Spleen (tissue), 11 donors: ENCODE measurements around the gene TBX5. TPM values are rescaled to one million over a fixed set of nuclear protein-coding genes. Genes with fewer than 3 reads are reported as not detected.

Source experiments
- DNase-seq: peaks from one replicate; pipeline ENCODE4 v3.0.0-alpha.2; 2020
- H3K27ac ChIP-seq, 8 donors: fragments of 200-600 bp; sonication (generic) in 7 of 8; 1 replicate in 4 of 8; 2 replicates in 4 of 8; pipeline versions ENCODE4 v1.5.0 to v1.8.0; 2016 to 2021; ENCODE audit warnings: inconsistent platforms in 4 of 8, mild to moderate bottlenecking in 4 of 8, moderate library complexity in 1 of 8
- H3K27me3 ChIP-seq, 7 donors: fragments of 200-600 bp; sonication (generic) in 6 of 7; replicated peaks in 1 of 7; 1 replicate in 4 of 7; 2 replicates in 3 of 7; pipeline versions ENCODE4 v1.5.0 to v1.8.0; 2016 to 2021; ENCODE audit warnings: inconsistent platforms in 3 of 7, mild to moderate bottlenecking in 1 of 7
- H3K36me3 ChIP-seq, 6 donors: fragments of 200-600 bp; sonication (generic) in 5 of 6; 1 replicate in 4 of 6; 2 replicates in 2 of 6; pipeline versions ENCODE4 v1.5.0 to v1.8.0; 2016 to 2021; ENCODE audit warnings: inconsistent platforms in 2 of 6
- H3K4me1 ChIP-seq, 6 donors: fragments of 200-600 bp; sonication (generic) in 5 of 6; 1 replicate in 3 of 6; 2 replicates in 3 of 6; pipeline versions ENCODE4 v1.5.0 to v1.8.0; 2016 to 2021; ENCODE audit warnings: inconsistent platforms in 3 of 6
- H3K4me3 ChIP-seq, 8 donors: fragments of 200-600 bp; sonication (generic) in 7 of 8; 1 replicate in 4 of 8; 2 replicates in 4 of 8; pipeline versions ENCODE4 v1.5.0 to v1.8.0; 2016 to 2021; ENCODE audit warnings: inconsistent platforms in 4 of 8, mild to moderate bottlenecking in 4 of 8, moderate library complexity in 2 of 8
- H3K9me3 ChIP-seq, 8 donors: fragments of 200-600 bp; sonication (generic) in 7 of 8; 1 replicate in 4 of 8; 2 replicates in 4 of 8; pipeline versions ENCODE4 v1.5.0 to v1.8.0; 2016 to 2021; ENCODE audit warnings: inconsistent platforms in 4 of 8
- CTCF ChIP-seq, 11 experiments: fragments of 200-600 bp in 7 of 11; fragments of 450-650 bp in 4 of 11; sonication (generic) in 4 of 11; IDR thresholded peaks in 8 of 11; conservative IDR thresholded peaks in 3 of 11; 1 replicate in 7 of 11; 2 replicates in 4 of 11; pipeline versions ENCODE4 v1.4.0 to v1.8.0; 2016 to 2021; ENCODE audit warnings: antibody characterized with exemption in 11 of 11, inconsistent platforms in 4 of 11, mild to moderate bottlenecking in 1 of 11
- POLR2A ChIP-seq, 3 donors: fragments of 450-650 bp; IDR thresholded peaks; one replicate each; pipeline ENCODE4 v1.5.1; 2017; ENCODE audit warnings: antibody characterized with exemption in 3 of 3, mild to moderate bottlenecking in 1 of 3
- POLR2AphosphoS5 ChIP-seq, 3 donors: sonication (generic); formaldehyde crosslinking; IDR thresholded peaks; one replicate each; pipeline ENCODE4 v1.5.1; 2017; ENCODE audit warnings: antibody characterized with exemption in 3 of 3
- WGBS, 5 donors: extraction: QIAGEN DNeasy Blood & Tissue Kit in 3 of 5; methylation state at CpG; one replicate each; pipeline versions ENCODE4 v1.1.5 to v1.1.7; 2013 to 2018; 5-methylcytosine and 5-hydroxymethylcytosine counted together
- intact Hi-C: fragments of 100-400 bp; cut with DNase I; formaldehyde crosslinking; loops from one replicate; pipeline ENCODE4 v1.15.0; 2023; ENCODE audit warnings: low total_unique reads
- polyA plus RNA-seq, 3 donors: library from polyadenylated mRNA; stranded (reverse); fragments of 200-250 nt; gene quantifications; one replicate each; pipeline ENCODE4 v1.2.1, GENCODE V29; 2013
- total RNA-seq, 7 donors: library from RNA; depleted of rRNA in 3 of 7; stranded (reverse); fragments of >200 nt in 3 of 7; fragmentation: NEBNext Ultra II Directional in 4 of 7; extraction: Animal tissue kit (Norgen Biotek cat#: 25700) in 4 of 7; gene quantifications; one replicate each; pipeline versions ENCODE4 v1.1.0 to v1.2.1, GENCODE V29; 2016 to 2021
- donor health status: healthy with polysubstance abuse.
- donor health status: DM: no; HTN: no; CAD: no; lungs with moderate emphysema.
- donor health status: DM: no; HTN: no; CAD: no.
- donor health status: Bipolar disorder and iron deficiency.
- donor health status: healthy.
- donor health status: DM: no; HTN: no; CAD: no.
- donor health status: DM: yes; HTN: yes; CAD: no.

TBX5 gene
- total and polyA plus RNA-seq, 10 donors, result not detected

- WGBS, 5 donors, result 27 to 34% (median 31%) methylated on average over 8 to 11 of the region's 11 CpGs
- no peaks in the 10 kb centered on the region for H3K9me3 ChIP-seq
- H3K27ac ChIP-seq, result no peak overlapping the region
- peaks cover 0 to 98% (median 52%) of the 10 kb centered on the region in 7 donors for H3K27me3 ChIP-seq
- TF ChIP-seq POLR2AphosphoS5 (IDR thresholded peaks at IDR 0.05) (no peak), CTCF (IDR thresholded peaks at IDR 0.05 in 8 of 11, conservative IDR thresholded peaks at IDR 0.05 in 3 of 11) (no peak), POLR2A (IDR thresholded peaks at IDR 0.05) (no peak)
- intact Hi-C loops, result no loop called here
- H3K36me3 ChIP-seq, result no peaks in the 10 kb centered on the region
- peaks cover 0 to 1% (median 0%) of the 10 kb centered on the region in 6 donors for H3K4me1 ChIP-seq
- no peak overlapping the region for H3K4me3 ChIP-seq
- no peak for DNase-seq
Observed at GRCh38 chr12:114414866-114415524, 9.1 kb upstream of the TBX5 start.

- H3K4me1 ChIP-seq, result peaks cover 0 to 9% (median 6%) of the 10 kb centered on the region in 6 donors
- H3K27ac ChIP-seq, result no peak overlapping the region
Observed at GRCh38 chr12:114414031-114414865, 8.3 kb upstream of the TBX5 start.

GRCh38 chr12:114412825-114413749 is 7.1 kb upstream of the TBX5 start:
- DNase-seq, result no peak
- TF ChIP-seq CTCF (IDR thresholded peaks at IDR 0.05 in 8 of 11, conservative IDR thresholded peaks at IDR 0.05 in 3 of 11), result no peak
- no peak for TF ChIP-seq POLR2AphosphoS5 (IDR thresholded peaks at IDR 0.05)
- no peak for TF ChIP-seq POLR2A (IDR thresholded peaks at IDR 0.05)
- no peak overlapping the region for H3K4me3 ChIP-seq
- H3K36me3 ChIP-seq, result no peaks in the 10 kb centered on the region
- 4 to 6% (median 6%) methylated on average over 20 of the region's 20 CpGs for WGBS, 5 donors
- H3K27ac ChIP-seq, result no peak overlapping the region
- peaks cover 0 to 100% (median 71%) of the 10 kb centered on the region in 7 donors for H3K27me3 ChIP-seq
- intact Hi-C loops, result no loop called here
- no peaks in the 10 kb centered on the region for H3K9me3 ChIP-seq
- H3K4me1 ChIP-seq, result peaks cover 0 to 19% (median 13%) of the 10 kb centered on the region in 6 donors

More at GRCh38 chr12:114414031-114414865, 8.3 kb upstream of the TBX5 start:
- 3 to 7% (median 4%) methylated on average over 25 to 48 of the region's 48 CpGs for WGBS, 5 donors
- intact Hi-C loops, result no loop called here
- Histone ChIP-seq H3K4me3 (no peak overlapping the region), H3K27me3 (peaks cover 0 to 98% (median 59%) of the 10 kb centered on the region in 7 donors), H3K9me3 (no peaks in the 10 kb centered on the region), H3K36me3 (no peaks in the 10 kb centered on the region)
- TF ChIP-seq POLR2A (IDR thresholded peaks at IDR 0.05) (no peak), POLR2AphosphoS5 (IDR thresholded peaks at IDR 0.05) (no peak), CTCF (IDR thresholded peaks at IDR 0.05 in 8 of 11, conservative IDR thresholded peaks at IDR 0.05 in 3 of 11) (no peak)
- no peak for DNase-seq
